H1 (cell line): ENCODE data around the gene JAKMIP2. TPM values are rescaled to one million over a fixed set of nuclear protein-coding genes. Genes with fewer than 3 reads are reported as not detected.

Experiments
- CTCF ChIA-PET: fragments of 300-600 bp; sonication (Branson Sonifier 250); formaldehyde crosslinking; loops from one replicate; lab custom pipeline; 2021; ENCODE audit not compliant: partially characterized antibody; lab: Charles Lee
- POLR2A ChIA-PET: fragments of 300-600 bp; sonication (Branson Sonifier 250); formaldehyde crosslinking; loops from one replicate; lab custom pipeline; 2021; ENCODE audit warnings: inconsistent platforms; ENCODE audit not compliant: partially characterized antibody; lab: Charles Lee
- DNase-seq, 2 experiments: peaks; one replicate each; pipeline versions ENCODE4 v3.0.0 to v3.0.0-alpha.2; 2010 to 2022; ENCODE audit warnings: low spot score in 2 of 2, low read depth in 1 of 2, mixed read lengths in 1 of 2
- FAIRE-seq: peaks from 2 replicates; lab custom pipeline; 2011; peaks lifted over from hg19 to GRCh38; lab: Jason Lieb, UNC
- H2AFZ ChIP-seq: 2 replicates; pipeline ENCODE4 v1.8.1; 2012; ENCODE audit warnings: low read length, inconsistent platforms
- H2AK5ac ChIP-seq: 2 replicates; pipeline ENCODE4 v1.6.1; 2013; ENCODE audit warnings: low read depth, low read length
- H2BK120ac ChIP-seq: replicated peaks from 2 replicates; pipeline ENCODE3; 2013; ENCODE audit warnings: low read depth, low read length, inconsistent platforms
- H2BK12ac ChIP-seq: 2 replicates; pipeline ENCODE4 v1.6.1; 2013; ENCODE audit warnings: low read depth, low read length
- H2BK15ac ChIP-seq: 2 replicates; pipeline ENCODE4 v1.6.1; 2013; ENCODE audit warnings: low read length
- H2BK20ac ChIP-seq: 2 replicates; pipeline ENCODE4 v1.6.1; 2013; ENCODE audit warnings: low read length
- H2BK5ac ChIP-seq: 2 replicates; pipeline ENCODE4 v1.6.1; 2013; ENCODE audit warnings: low read depth, low read length
- H3K14ac ChIP-seq: 2 replicates; pipeline ENCODE4 v1.6.1; 2013; ENCODE audit warnings: inconsistent platforms; ENCODE audit not compliant: insufficient read length
- H3K18ac ChIP-seq: 2 replicates; pipeline ENCODE4 v1.6.1; 2013; ENCODE audit warnings: low read length; ENCODE audit errors: extremely low read depth
- H3K23ac ChIP-seq: 2 replicates; pipeline ENCODE4 v1.6.1; 2013; ENCODE audit warnings: inconsistent platforms; ENCODE audit not compliant: insufficient read length
- H3K23me2 ChIP-seq: 2 replicates; pipeline ENCODE4 v1.6.1; 2013; ENCODE audit warnings: low read depth, low read length
- H3K27ac ChIP-seq: 2 replicates; pipeline ENCODE4 v1.6.1; 2011; ENCODE audit warnings: low read depth, low read length, inconsistent platforms
- H3K27me3 ChIP-seq, 4 experiments: replicated peaks in 1 of 4; 1 replicate in 1 of 4; 2 replicates in 3 of 4; pipeline versions ENCODE4 v1.6.1 to v1.8.1; 2011 to 2013; ENCODE audit warnings: low read length in 3 of 4, mild to moderate bottlenecking in 3 of 4, inconsistent platforms in 2 of 4, mixed read lengths in 2 of 4, moderate library complexity in 1 of 4; ENCODE audit not compliant: control insufficient read depth in 3 of 4, insufficient read depth in 3 of 4; ENCODE audit errors: extremely low read depth in 1 of 4
- H3K36me3 ChIP-seq, 4 experiments: 2 replicates each; pipeline versions ENCODE4 v1.6.1 to v1.8.1; 2011 to 2013; ENCODE audit warnings: mild to moderate bottlenecking in 4 of 4, low read length in 3 of 4, moderate library complexity in 2 of 4, control low read depth in 1 of 4, inconsistent platforms in 1 of 4; ENCODE audit not compliant: insufficient read depth in 4 of 4, control insufficient read depth in 2 of 4
- H3K4ac ChIP-seq: replicated peaks from 2 replicates; pipeline ENCODE3; 2013; ENCODE audit warnings: low read length, low read depth, mixed read lengths, inconsistent platforms; ENCODE audit not compliant: insufficient read length
- H3K4me1 ChIP-seq, 4 experiments: replicated peaks in 1 of 4; 1 replicate in 1 of 4; 2 replicates in 3 of 4; pipeline versions ENCODE4 v1.6.1 to v1.8.1; 2011 to 2013; ENCODE audit warnings: low read length in 3 of 4, inconsistent platforms in 2 of 4, mixed read lengths in 1 of 4; ENCODE audit not compliant: insufficient read depth in 4 of 4, control insufficient read depth in 3 of 4
- H3K4me2 ChIP-seq, 2 experiments: 2 replicates each; pipeline versions ENCODE4 v1.6.1 to v1.8.1; 2011 to 2013; ENCODE audit warnings: low read depth in 2 of 2, low read length in 2 of 2, control low read depth in 1 of 2, inconsistent platforms in 1 of 2, mild to moderate bottlenecking in 1 of 2; ENCODE audit not compliant: insufficient read depth in 1 of 2
- H3K4me3 ChIP-seq, 4 experiments: fragments of 200-600, 300-600 bp in 1 of 4; sonication (generic), shearing (Covaris generic), sonication (Bioruptor Twin) in 1 of 4; 2 replicates each; pipeline versions ENCODE4 v1.5.1 to v1.8.1; 2011 to 2016; ENCODE audit warnings: low read length in 4 of 4, low read depth in 3 of 4, control low read depth in 2 of 4, inconsistent platforms in 2 of 4, mild to moderate bottlenecking in 2 of 4, mixed read lengths in 1 of 4, moderate library complexity in 1 of 4; ENCODE audit not compliant: insufficient read depth in 2 of 4; ENCODE audit errors: extremely low read depth in 1 of 4
- H3K56ac ChIP-seq: replicated peaks from 2 replicates; pipeline ENCODE3; 2013; ENCODE audit warnings: low read depth, mild to moderate bottlenecking, mixed read lengths, low read length, inconsistent platforms; ENCODE audit not compliant: insufficient read length
- H3K79me1 ChIP-seq: 2 replicates; pipeline ENCODE4 v1.6.1; 2013; ENCODE audit warnings: low read depth, low read length, control low read depth
- H3K79me2 ChIP-seq, 2 experiments: 2 replicates each; pipeline versions ENCODE4 v1.6.1 to v1.8.1; 2012 to 2013; ENCODE audit warnings: low read length in 2 of 2, mild to moderate bottlenecking in 2 of 2, inconsistent platforms in 1 of 2; ENCODE audit not compliant: insufficient read depth in 2 of 2, control insufficient read depth in 1 of 2
- H3K9ac ChIP-seq, 4 experiments: replicated peaks in 1 of 4; 1 replicate in 1 of 4; 2 replicates in 3 of 4; pipeline versions ENCODE4 v1.6.1 to v1.8.1; 2011 to 2013; ENCODE audit warnings: low read depth in 3 of 4, low read length in 3 of 4, control low read depth in 2 of 4, mild to moderate bottlenecking in 2 of 4, moderate library complexity in 2 of 4, inconsistent platforms in 1 of 4; ENCODE audit errors: extremely low read depth in 1 of 4
- H3K9me3 ChIP-seq, 2 experiments: 2 replicates each; pipeline versions ENCODE4 v1.6.1 to v1.8.1; 2012 to 2013; ENCODE audit warnings: mild to moderate bottlenecking in 2 of 2, moderate library complexity in 2 of 2, control low read depth in 1 of 2, inconsistent platforms in 1 of 2, low read depth in 1 of 2, low read length in 1 of 2, mixed read lengths in 1 of 2; ENCODE audit not compliant: insufficient read depth in 2 of 2
- H4K20me1 ChIP-seq, 2 experiments: replicated peaks in 1 of 2; 2 replicates each; pipeline versions ENCODE3 to v1.8.1; 2011 to 2013; ENCODE audit warnings: inconsistent platforms in 2 of 2, low read length in 2 of 2, mild to moderate bottlenecking in 1 of 2; ENCODE audit not compliant: insufficient read depth in 2 of 2, control insufficient read depth in 1 of 2
- H4K5ac ChIP-seq: 2 replicates; pipeline ENCODE4 v1.6.1; 2013; ENCODE audit warnings: low read length, low read depth, mixed read lengths, inconsistent platforms; ENCODE audit not compliant: insufficient read length
- H4K8ac ChIP-seq: 2 replicates; pipeline ENCODE4 v1.8.0; 2013; ENCODE audit warnings: mild to moderate bottlenecking, moderate library complexity, low read length, inconsistent platforms; ENCODE audit not compliant: insufficient read depth; ENCODE audit errors: extremely low read depth
- H4K91ac ChIP-seq: replicated peaks from 2 replicates; pipeline ENCODE3; 2013; ENCODE audit warnings: low read length, mixed read lengths, inconsistent platforms; ENCODE audit not compliant: insufficient read length
- BCL11A ChIP-seq, 2 experiments: IDR thresholded peaks; one replicate each; pipeline ENCODE4 v1.6.1; 2011; ENCODE audit warnings: low read depth in 2 of 2, low read length in 2 of 2, mild to moderate bottlenecking in 2 of 2
- EZH2 ChIP-seq: fragments of 200-600 bp; sonication (generic); IDR thresholded peaks from 2 replicates; pipeline ENCODE4 v1.7.1; 2012; ENCODE audit warnings: low read depth, mild to moderate bottlenecking, moderate library complexity, low read length, inconsistent platforms; ENCODE audit not compliant: severe bottlenecking
- TAF7 ChIP-seq: optimal IDR thresholded peaks from 2 replicates; pipeline ENCODE3; 2011; ENCODE audit warnings: low read depth, mild to moderate bottlenecking, inconsistent platforms, low read length, moderate library complexity, borderline replicate concordance
- whole genome bisulfite sequencing, 2 experiments: shearing (Covaris generic) in 1 of 2; methylation state at CpG; one replicate each; pipeline versions ENCODE4 v1.1.6 to v1.1.7; 2013 to 2015; ENCODE audit warnings: low lambda C conversion rate in 2 of 2, mixed read lengths in 2 of 2, inconsistent platforms in 1 of 2, low coverage in 1 of 2, missing lambda C conversion rate in 1 of 2; ENCODE audit not compliant: insufficient replicate concordance in 2 of 2, insufficient coverage in 1 of 2, insufficient read length in 1 of 2; ENCODE audit errors: extremely low coverage in 1 of 2, missing lambda C conversion rate in 1 of 2; 5-methylcytosine and 5-hydroxymethylcytosine counted together
- polyA plus RNA-seq, 7 experiments: library from polyadenylated mRNA; depleted of rRNA in 3 of 7; stranded (reverse) in 5 of 7; unstranded in 2 of 7; fragments of >200 nt in 5 of 7; fragments of 200-250 nt in 2 of 7; gene quantifications; 1 replicate in 5 of 7; 2 replicates in 1 of 7; 4 replicates in 1 of 7; pipeline versions ENCODE4 v1.2.1 to v1.2.3, GENCODE V29; 2011 to 2013; ENCODE audit warnings: missing spikeins in 2 of 7, mixed read lengths in 2 of 7
- total RNA-seq: library from RNA; stranded (reverse); fragmentation: NEBNext Ultra II Directional; extraction: Animal tissue kit (Norgen Biotek cat#: 25700); gene quantifications from 2 replicates; pipeline ENCODE4 v1.2.1, GENCODE V29; 2021

Gene JAKMIP2
- total and polyA plus RNA-seq, 2 of the 8 experiments (the other 6 are each of a cell fraction or from before 2014, with no cell fraction given), result 2.4 to 13.6 TPM

DNA sequence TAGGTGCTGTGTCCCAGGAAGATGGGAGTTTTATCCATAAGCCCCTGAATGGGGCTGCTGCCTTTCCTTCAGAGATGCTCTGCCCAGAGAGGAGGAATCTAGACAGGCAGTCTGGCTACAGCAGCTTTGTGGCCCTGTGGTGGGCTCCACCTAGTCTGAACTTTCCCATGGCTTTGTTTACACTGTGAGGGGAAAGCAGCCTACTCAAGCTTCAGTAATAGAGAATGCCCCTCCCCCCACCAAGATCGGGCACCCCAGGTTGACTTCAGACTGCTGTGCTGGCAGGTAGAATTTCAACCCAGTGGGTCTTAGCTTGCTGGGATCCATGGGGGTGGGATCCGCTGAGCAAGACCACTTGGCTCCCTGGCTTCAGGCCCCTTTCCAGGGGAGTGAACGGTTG lies 171.7 kb downstream of the JAKMIP2 start:
- H3K27ac ChIP-seq, result no peak overlapping the region; the same call in 1 of the 2 replicates
- H3K14ac ChIP-seq, result no peak overlapping the region
- peaks cover 0 to 2% of the 10 kb centered on the region in 2 experiments for H4K20me1 ChIP-seq
- no peak overlapping the region for H3K4me3 ChIP-seq
- no peak overlapping the region for H3K56ac ChIP-seq
- WGBS, 2 experiments, result 85% methylated on average over 3 of the region's 3 CpGs; no CpG with 5 or more reads in 1 of the 2 experiments
- no peaks in the 10 kb centered on the region for H3K23me2 ChIP-seq
- no peak overlapping the region for H2AK5ac ChIP-seq
- no peak overlapping the region for H3K23ac ChIP-seq
- TF ChIP-seq EZH2, result no peak
- TF ChIP-seq TAF7, result no peak
- no peak for TF ChIP-seq BCL11A (IDR thresholded peaks at IDR 0.05; ENCODE audit: low read depth in 2 of 2, low read length in 2 of 2)
- TF ChIP-seq, all 59 proteins: peak for 0
- ChIA-PET POLR2A (interaction anchor here (0.6 to 1.6 kb wide), 3 partner anchors 10 to 527 kb away, joined by 3 read pairs; no protein-coding TSS in a partner anchor), CTCF (no interaction called here)
- no peak for DNase-seq
- Histone ChIP-seq H3K27me3 (no peaks in the 10 kb centered on the region), H3K4me1 (peaks cover 0 to 13% (median 9%) of the 10 kb centered on the region in 4 experiments; a peak in 3 of 7 replicates), H4K8ac (no peak overlapping the region), H3K9ac (no peak overlapping the region), H3K36me3 (peaks cover 0 to 27% (median 13%) of the 10 kb centered on the region in 4 experiments; a peak in 4 of 8 replicates), H2BK120ac (no peak overlapping the region), H2BK15ac (no peak overlapping the region), H2AFZ (no peak overlapping the region), H2BK20ac (no peak overlapping the region), H3K4me2 (peak overlapping the region in 1 of 2 experiments; percentile 9; a peak in 1 of 4 replicates), H4K91ac (no peak overlapping the region), H2BK12ac (no peak overlapping the region), H3K9me3 (no peaks in the 10 kb centered on the region), H3K4ac (no peak overlapping the region), H3K18ac (no peak overlapping the region), H2BK5ac (0 out of 2 replicates have a peak overlapping the region, but pooled peaks have one; percentile 21), H3K79me2 (peaks cover 0 to 36% of the 10 kb centered on the region in 2 experiments; a peak in 2 of 4 replicates), H3K79me1 (no peaks in the 10 kb centered on the region), H4K5ac (no peak overlapping the region)
- no peak for FAIRE-seq
